Measurements from ENCODE around the gene MTHFD1L. TPM values are rescaled to one million over a fixed set of nuclear protein-coding genes. Genes with fewer than 3 reads are reported as not detected.
"Not testable (repeated sequence)": the region's sequence is repeated elsewhere in the genome, so short reads cannot be mapped to it uniquely, and the experiment has no call there.

MTHFD1L gene
- total RNA-seq, 1 donor from 2014 or later, result 32.5 TPM

DNA sequence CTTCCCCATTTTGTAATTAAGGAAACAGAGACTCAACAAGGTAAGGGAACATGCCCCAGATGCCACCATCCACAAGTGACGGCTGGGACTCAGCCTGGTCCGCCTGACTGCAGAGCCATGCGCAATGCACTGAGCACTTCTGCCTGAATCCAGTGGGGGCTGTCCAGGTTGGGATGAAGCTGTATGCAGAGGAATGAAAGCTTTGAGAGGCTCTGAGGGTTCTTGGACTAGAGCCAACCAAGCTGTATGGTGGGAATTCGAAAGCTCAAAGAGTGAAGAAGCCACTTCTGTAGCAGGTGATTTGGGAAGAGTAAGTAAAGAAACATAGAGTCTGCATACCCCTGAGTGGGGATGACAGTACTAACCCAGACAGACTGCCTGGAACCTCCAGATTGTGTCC lies 246.6 kb downstream of the MTHFD1L start:
- Mint-ChIP-seq H3K27ac (peak overlapping the region; percentile 24), H3K36me3 (no peaks in the 10 kb centered on the region), H3K9me3 (no peaks in the 10 kb centered on the region), H3K4me3 (no peak overlapping the region), H3K27me3 (ENCODE audit: insufficient read depth, low read depth) (peaks cover 6% of the 10 kb centered on the region), H3K4me1 (peaks cover 18% of the 10 kb centered on the region)
- no peaks in the 10 kb centered on the region for H3K4me1 ChIP-seq
- H2AFZ ChIP-seq (replicated peaks), result no peak overlapping the region
- no peaks in the 10 kb centered on the region for H4K20me1 ChIP-seq (ENCODE audit: low read depth)
- no peaks in the 10 kb centered on the region for H3K9me3 ChIP-seq (ENCODE audit: low read depth)
- H3K4me2 ChIP-seq, result no peak overlapping the region
- no peak for DNase-seq (ENCODE audit: low spot score)
- H3K27me3 ChIP-seq, result no peaks in the 10 kb centered on the region
- no peaks in the 10 kb centered on the region for H3K79me2 ChIP-seq (ENCODE audit: low read depth)
- no peak overlapping the region for H3K27ac ChIP-seq
- no peaks in the 10 kb centered on the region for H3F3A ChIP-seq (ENCODE audit: low read depth)
- TF ChIP-seq, protein P1, sequence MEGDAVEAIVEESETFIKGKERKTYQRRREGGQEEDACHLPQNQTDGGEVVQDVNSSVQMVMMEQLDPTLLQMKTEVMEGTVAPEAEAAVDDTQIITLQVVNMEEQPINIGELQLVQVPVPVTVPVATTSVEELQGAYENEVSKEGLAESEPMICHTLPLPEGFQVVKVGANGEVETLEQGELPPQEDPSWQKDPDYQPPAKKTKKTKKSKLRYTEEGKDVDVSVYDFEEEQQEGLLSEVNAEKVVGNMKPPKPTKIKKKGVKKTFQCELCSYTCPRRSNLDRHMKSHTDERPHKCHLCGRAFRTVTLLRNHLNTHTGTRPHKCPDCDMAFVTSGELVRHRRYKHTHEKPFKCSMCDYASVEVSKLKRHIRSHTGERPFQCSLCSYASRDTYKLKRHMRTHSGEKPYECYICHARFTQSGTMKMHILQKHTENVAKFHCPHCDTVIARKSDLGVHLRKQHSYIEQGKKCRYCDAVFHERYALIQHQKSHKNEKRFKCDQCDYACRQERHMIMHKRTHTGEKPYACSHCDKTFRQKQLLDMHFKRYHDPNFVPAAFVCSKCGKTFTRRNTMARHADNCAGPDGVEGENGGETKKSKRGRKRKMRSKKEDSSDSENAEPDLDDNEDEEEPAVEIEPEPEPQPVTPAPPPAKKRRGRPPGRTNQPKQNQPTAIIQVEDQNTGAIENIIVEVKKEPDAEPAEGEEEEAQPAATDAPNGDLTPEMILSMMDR (IDR thresholded peaks at IDR 0.05), result no peak
- no peak for TF ChIP-seq EZH2 (IDR thresholded peaks at IDR 0.05)
- TF ChIP-seq EZH2phosphoT487 (IDR thresholded peaks at IDR 0.05), result no peak
- no peak overlapping the region for H3K9ac ChIP-seq
- no peaks in the 10 kb centered on the region for H3K36me3 ChIP-seq
- H3K4me3 ChIP-seq, result no peak overlapping the region

DNA sequence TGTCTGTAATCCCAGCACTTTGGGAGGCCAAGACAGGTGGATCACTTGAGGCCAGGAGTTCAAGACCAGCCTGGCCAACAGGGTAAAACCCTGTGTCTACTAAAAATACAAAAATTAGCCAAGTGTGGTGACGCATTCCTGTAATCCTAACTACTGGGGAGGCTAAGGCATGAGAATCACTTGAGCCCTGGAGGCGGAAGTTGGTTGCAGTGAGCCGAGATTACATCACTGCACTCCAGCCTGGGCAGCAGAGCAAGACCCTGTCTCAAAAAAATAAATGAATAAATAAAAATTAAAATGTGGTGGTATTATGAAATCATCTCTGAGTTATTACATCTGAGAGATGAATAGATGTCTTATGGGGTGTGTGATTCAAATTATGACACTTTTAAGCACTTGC lies 247.4 kb downstream of the MTHFD1L start:
- not testable (repeated sequence) for H2AFZ ChIP-seq (replicated peaks); DNase-seq (ENCODE audit: low spot score); H3K27me3 ChIP-seq; H3F3A ChIP-seq (ENCODE audit: low read depth); H3K36me3 Mint-ChIP-seq; H3K4me1 ChIP-seq; H3K4me3 Mint-ChIP-seq; H3K4me3 ChIP-seq; H3K4me2 ChIP-seq; H3K36me3 ChIP-seq; H3K9me3 ChIP-seq (ENCODE audit: low read depth); H3K79me2 ChIP-seq (ENCODE audit: low read depth); H3K27ac Mint-ChIP-seq; H3K27me3 Mint-ChIP-seq (ENCODE audit: insufficient read depth, low read depth); H4K20me1 ChIP-seq (ENCODE audit: low read depth); H3K9ac ChIP-seq; H3K27ac ChIP-seq; H3K9me3 Mint-ChIP-seq
- H3K4me1 Mint-ChIP-seq, result peaks cover 18% of the 10 kb centered on the region

DNA sequence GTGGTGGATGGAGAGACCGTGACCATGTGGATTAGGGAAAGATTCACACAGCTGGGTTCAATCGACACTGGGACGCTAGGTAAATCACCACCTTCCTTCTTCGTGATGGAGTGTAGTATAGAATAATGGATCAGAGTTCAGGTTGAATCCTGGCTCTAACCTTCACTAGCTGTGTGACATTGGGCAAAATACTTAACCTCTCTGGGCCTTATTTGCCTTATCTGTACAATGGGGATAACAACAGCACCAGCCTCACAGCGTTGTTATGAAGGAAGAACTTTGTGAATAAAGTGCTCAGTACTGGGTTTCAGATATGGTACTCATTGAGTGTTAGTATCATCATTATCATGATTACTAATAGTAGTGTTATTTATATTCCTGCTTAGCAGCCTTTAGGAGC lies 248.1 kb downstream of the MTHFD1L start:
- Histone ChIP-seq H3K9ac (no peak overlapping the region), H3K27me3 (no peaks in the 10 kb centered on the region), H4K20me1 (ENCODE audit: low read depth) (no peaks in the 10 kb centered on the region), H3K36me3 (no peaks in the 10 kb centered on the region), H3K4me1 (no peaks in the 10 kb centered on the region), H3F3A (ENCODE audit: low read depth) (no peaks in the 10 kb centered on the region), H3K4me3 (no peak overlapping the region), H3K9me3 (ENCODE audit: low read depth) (no peaks in the 10 kb centered on the region), H3K27ac (no peak overlapping the region), H2AFZ (replicated peaks) (no peak overlapping the region), H3K4me2 (no peak overlapping the region), H3K79me2 (ENCODE audit: low read depth) (no peaks in the 10 kb centered on the region)
- H3K27ac Mint-ChIP-seq, result no peak overlapping the region
- peaks cover 16% of the 10 kb centered on the region for H3K4me1 Mint-ChIP-seq
- H3K27me3 Mint-ChIP-seq (ENCODE audit: insufficient read depth, low read depth), result peaks cover 6% of the 10 kb centered on the region
- no peaks in the 10 kb centered on the region for H3K36me3 Mint-ChIP-seq
- TF ChIP-seq, protein P1 (IDR thresholded peaks at IDR 0.05), result no peak
- H3K9me3 Mint-ChIP-seq, result no peaks in the 10 kb centered on the region
- DNase-seq (ENCODE audit: low spot score), result no peak
- no peak overlapping the region for H3K4me3 Mint-ChIP-seq

- no peaks in the 10 kb centered on the region for H3K9me3 ChIP-seq (ENCODE audit: low read depth)
- no peaks in the 10 kb centered on the region for H3K36me3 ChIP-seq
- no peak overlapping the region for H3K27ac ChIP-seq
- TF ChIP-seq, protein P1 (IDR thresholded peaks at IDR 0.05), result no peak
- TF ChIP-seq EZH2phosphoT487 (IDR thresholded peaks at IDR 0.05) (no peak), EZH2 (IDR thresholded peaks at IDR 0.05) (no peak)
- Mint-ChIP-seq H3K4me1 (peaks cover 20% of the 10 kb centered on the region), H3K4me3 (no peak overlapping the region), H3K27me3 (ENCODE audit: insufficient read depth, low read depth) (peaks cover 6% of the 10 kb centered on the region), H3K9me3 (no peaks in the 10 kb centered on the region), H3K27ac (peak overlapping the region; percentile 42), H3K36me3 (no peaks in the 10 kb centered on the region)
- H3K9ac ChIP-seq, result no peak overlapping the region
- peaks cover 7% of the 10 kb centered on the region for H3F3A ChIP-seq (ENCODE audit: low read depth)
- no peak overlapping the region for H3K4me3 ChIP-seq
- no peak for DNase-seq (ENCODE audit: low spot score)
- no peak overlapping the region for H3K4me2 ChIP-seq
- no peaks in the 10 kb centered on the region for H3K79me2 ChIP-seq (ENCODE audit: low read depth)
- H4K20me1 ChIP-seq (ENCODE audit: low read depth), result no peaks in the 10 kb centered on the region
- H3K4me1 ChIP-seq, result peaks cover 6% of the 10 kb centered on the region
- H3K27me3 ChIP-seq, result no peaks in the 10 kb centered on the region
- H2AFZ ChIP-seq (replicated peaks), result no peak overlapping the region
Observed at GRCh38 chr6:151118461-151119123, 253.1 kb downstream of the MTHFD1L start.
